ENCODE results near the gene FAM240B.

DNA sequence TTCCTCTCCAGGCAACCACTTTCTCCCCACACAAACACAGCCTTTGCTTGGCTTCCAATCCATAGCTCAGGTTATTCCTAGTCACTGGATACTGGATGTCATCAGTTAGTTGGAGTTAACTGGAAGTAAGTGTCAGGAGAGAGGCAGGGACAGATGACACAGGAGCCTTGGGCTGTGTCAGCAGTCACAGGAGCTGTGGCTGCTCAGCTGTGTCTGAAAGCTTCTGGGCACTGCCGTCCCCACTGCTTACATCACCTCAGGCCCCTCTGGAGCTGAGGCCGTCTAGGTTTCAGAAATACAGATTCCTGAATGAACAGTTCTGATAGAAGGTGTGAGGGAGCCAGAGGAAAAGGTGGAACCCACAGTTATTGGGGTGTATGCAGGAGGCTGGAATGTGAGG is 17.3 kb upstream of the FAM240B start:
- TF ChIP-seq POLR2A (IDR thresholded peaks at IDR 0.05) = no peak
- TF ChIP-seq, protein P1, sequence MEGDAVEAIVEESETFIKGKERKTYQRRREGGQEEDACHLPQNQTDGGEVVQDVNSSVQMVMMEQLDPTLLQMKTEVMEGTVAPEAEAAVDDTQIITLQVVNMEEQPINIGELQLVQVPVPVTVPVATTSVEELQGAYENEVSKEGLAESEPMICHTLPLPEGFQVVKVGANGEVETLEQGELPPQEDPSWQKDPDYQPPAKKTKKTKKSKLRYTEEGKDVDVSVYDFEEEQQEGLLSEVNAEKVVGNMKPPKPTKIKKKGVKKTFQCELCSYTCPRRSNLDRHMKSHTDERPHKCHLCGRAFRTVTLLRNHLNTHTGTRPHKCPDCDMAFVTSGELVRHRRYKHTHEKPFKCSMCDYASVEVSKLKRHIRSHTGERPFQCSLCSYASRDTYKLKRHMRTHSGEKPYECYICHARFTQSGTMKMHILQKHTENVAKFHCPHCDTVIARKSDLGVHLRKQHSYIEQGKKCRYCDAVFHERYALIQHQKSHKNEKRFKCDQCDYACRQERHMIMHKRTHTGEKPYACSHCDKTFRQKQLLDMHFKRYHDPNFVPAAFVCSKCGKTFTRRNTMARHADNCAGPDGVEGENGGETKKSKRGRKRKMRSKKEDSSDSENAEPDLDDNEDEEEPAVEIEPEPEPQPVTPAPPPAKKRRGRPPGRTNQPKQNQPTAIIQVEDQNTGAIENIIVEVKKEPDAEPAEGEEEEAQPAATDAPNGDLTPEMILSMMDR (IDR thresholded peaks at IDR 0.05 in 8 of 11, conservative IDR thresholded peaks at IDR 0.05 in 3 of 11) = no peak
- TF ChIP-seq POLR2AphosphoS5 (IDR thresholded peaks at IDR 0.05) = no peak

Data from spleen (tissue), 7 donors.